Measurements from ENCODE around the gene KLK4.

The KLK4 gene

DNA sequence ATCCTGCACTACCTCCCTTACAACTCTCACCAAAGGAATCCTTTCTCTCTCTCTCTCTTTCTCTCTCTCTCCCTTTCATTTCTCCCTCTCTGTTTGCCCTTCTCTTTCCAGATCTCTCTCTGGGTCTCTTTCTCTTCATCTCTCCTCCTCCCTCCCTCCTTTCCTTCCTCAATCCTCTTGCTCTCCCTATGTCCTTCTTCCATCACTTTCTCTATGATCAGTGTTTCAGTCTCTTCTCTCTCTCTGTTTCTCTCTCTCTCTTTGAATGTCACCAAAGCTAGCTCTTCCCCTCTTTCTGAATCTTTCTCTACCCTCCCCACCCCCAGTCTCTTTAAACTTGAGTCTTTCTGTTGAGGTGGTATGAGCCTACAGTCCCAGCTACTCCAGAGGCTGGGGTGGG lies 19.8 kb upstream of the KLK4 start:
- DNase-seq (ENCODE audit: low read depth): no peak
- H3K4me3 ChIP-seq (ENCODE audit: low read depth, low read length): no peak overlapping the region
- TF ChIP-seq, protein P1, sequence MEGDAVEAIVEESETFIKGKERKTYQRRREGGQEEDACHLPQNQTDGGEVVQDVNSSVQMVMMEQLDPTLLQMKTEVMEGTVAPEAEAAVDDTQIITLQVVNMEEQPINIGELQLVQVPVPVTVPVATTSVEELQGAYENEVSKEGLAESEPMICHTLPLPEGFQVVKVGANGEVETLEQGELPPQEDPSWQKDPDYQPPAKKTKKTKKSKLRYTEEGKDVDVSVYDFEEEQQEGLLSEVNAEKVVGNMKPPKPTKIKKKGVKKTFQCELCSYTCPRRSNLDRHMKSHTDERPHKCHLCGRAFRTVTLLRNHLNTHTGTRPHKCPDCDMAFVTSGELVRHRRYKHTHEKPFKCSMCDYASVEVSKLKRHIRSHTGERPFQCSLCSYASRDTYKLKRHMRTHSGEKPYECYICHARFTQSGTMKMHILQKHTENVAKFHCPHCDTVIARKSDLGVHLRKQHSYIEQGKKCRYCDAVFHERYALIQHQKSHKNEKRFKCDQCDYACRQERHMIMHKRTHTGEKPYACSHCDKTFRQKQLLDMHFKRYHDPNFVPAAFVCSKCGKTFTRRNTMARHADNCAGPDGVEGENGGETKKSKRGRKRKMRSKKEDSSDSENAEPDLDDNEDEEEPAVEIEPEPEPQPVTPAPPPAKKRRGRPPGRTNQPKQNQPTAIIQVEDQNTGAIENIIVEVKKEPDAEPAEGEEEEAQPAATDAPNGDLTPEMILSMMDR (IDR thresholded peaks at IDR 0.05; ENCODE audit: low read depth, low read length, missing control alignments): no peak

DNA sequence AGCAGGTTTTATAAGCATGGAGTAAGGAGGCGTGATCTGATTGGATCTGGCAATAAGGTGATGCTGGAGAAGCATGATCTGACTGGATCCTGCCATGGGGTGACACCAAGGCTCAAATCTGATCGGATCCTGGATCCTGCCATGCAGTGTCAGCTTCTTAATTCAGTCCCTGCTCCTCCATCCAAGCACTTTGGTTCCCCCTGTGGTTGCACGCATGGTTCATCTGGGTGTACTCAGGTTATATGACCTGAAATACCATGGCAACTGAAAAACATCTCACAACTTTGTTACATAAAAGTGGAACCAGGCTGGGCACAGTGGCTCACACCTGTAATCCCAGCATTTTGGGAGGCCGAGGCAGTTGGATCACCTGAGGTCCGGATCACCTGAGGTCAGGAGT lies 17.6 kb upstream of the KLK4 start:
- TF ChIP-seq, protein P1 (IDR thresholded peaks at IDR 0.05; ENCODE audit: low read depth, low read length, missing control alignments): no peak
- no peak for DNase-seq (ENCODE audit: low read depth)
- H3K4me3 ChIP-seq (ENCODE audit: low read depth, low read length): no peak overlapping the region

DNA sequence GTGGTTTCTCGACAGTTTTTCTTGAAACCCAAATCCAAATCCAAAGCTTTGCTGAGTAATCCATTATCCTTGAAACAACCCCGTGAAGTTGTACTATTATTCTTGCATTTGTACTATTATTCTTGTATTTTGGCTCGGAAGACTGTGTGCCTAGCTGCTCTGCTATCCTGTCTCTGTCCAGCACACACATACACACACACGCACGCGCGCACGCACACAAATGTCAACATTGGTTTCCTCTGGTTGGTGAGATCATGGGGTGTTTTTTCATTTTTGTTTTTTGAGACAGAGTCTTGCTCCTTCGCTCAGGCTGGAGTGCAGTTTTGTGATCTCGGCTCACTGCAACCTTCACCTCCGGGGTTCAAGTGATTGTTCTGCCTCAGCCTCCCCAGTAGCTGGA lies 14.9 kb upstream of the KLK4 start:
- TF ChIP-seq, protein P1 (IDR thresholded peaks at IDR 0.05; ENCODE audit: low read depth, low read length, missing control alignments): no peak
- no peak overlapping the region for H3K4me3 ChIP-seq (ENCODE audit: low read depth, low read length)
- DNase-seq (ENCODE audit: low read depth): no peak

DNA sequence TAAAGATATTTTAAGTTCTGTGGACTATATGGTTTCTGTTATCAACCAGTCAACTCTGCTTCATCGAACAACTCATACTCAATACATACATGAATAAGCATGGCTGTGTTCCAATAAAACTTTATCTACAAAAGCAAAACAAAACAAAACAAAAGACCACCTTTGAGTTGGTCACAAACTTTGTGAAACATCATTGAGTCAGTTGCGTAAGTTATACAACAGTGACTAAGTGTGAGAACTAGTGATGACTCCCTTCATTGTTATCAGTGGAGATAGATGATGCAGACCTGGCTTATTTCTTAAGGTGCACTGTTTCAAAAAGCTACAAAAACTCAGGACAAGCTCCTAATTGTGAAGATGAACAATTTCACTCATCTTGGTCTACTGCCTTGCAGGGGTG lies 14.5 kb upstream of the KLK4 start:
- H3K4me3 ChIP-seq (ENCODE audit: low read depth, low read length): no peak overlapping the region
- TF ChIP-seq, protein P1 (IDR thresholded peaks at IDR 0.05; ENCODE audit: low read depth, low read length, missing control alignments): no peak
- no peak for DNase-seq (ENCODE audit: low read depth)

DNA sequence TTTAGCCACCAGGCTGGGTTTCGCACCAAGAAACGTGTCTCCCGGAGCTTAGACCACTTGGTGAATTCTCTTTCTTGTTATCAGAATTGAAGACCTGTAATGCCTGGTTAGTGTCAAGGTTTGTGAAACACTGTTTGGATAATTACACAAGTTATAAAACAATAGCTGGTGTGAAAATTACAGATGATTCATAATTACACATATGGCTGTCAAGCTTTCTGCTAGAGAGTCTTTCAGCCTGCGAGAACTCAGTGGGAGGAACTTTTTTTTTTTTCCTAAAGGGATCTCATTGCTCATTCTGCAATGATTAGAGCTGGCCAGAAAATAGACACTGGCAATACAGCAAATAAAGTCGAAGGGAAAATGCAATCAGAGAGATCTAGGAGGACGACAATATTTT lies 13.4 kb upstream of the KLK4 start:
- no peak for DNase-seq (ENCODE audit: low read depth)
- H3K4me3 ChIP-seq (ENCODE audit: low read depth, low read length): no peak overlapping the region
- TF ChIP-seq, protein P1 (IDR thresholded peaks at IDR 0.05; ENCODE audit: low read depth, low read length, missing control alignments): no peak

DNA sequence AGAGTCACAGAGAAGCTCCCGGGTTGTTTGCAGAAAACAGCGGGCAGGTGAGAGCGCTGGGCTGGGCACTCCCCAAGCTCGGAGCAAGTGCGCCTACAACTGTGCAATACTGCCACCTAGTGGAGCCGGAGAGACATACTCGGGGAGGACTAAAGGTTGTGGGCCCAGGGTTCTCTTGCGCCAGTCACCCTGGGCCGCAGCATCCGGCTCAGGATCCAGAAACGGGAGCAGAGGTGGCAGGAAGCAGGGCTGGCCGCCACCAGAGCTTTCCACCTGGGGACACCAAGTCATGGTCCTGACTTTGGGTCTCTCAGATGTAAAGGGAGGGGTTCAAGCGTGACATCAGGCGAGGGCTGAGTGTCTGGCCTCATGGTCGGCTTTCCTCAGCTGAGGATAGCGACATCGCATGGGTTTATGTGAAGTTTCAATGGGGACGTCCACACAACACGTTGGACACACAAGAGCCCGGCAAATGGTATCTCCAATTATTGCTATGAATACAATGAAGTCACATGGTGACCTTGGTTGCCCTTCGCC lies 11.2 kb upstream of the KLK4 start:
- no peak overlapping the region for H3K4me3 ChIP-seq (ENCODE audit: low read depth, low read length)

More for the DNA sequence above, 11.2 kb upstream of the KLK4 start:
- TF ChIP-seq, protein P1 (IDR thresholded peaks at IDR 0.05; ENCODE audit: low read depth, low read length, missing control alignments): peak; percentile 84
- peak; percentile 61 for DNase-seq (ENCODE audit: low read depth)

Data from GM12864 (cell line).